Measurements from ENCODE around the gene CERS5. TPM values are rescaled to one million over a fixed set of nuclear protein-coding genes. Genes with fewer than 3 reads are reported as not detected.
A peak's percentile ranks its signal among the peaks of the same experiment; 100 is the strongest.

Gene CERS5
- total RNA-seq, 1 donor from 2014 or later: 64.9 TPM

DNA sequence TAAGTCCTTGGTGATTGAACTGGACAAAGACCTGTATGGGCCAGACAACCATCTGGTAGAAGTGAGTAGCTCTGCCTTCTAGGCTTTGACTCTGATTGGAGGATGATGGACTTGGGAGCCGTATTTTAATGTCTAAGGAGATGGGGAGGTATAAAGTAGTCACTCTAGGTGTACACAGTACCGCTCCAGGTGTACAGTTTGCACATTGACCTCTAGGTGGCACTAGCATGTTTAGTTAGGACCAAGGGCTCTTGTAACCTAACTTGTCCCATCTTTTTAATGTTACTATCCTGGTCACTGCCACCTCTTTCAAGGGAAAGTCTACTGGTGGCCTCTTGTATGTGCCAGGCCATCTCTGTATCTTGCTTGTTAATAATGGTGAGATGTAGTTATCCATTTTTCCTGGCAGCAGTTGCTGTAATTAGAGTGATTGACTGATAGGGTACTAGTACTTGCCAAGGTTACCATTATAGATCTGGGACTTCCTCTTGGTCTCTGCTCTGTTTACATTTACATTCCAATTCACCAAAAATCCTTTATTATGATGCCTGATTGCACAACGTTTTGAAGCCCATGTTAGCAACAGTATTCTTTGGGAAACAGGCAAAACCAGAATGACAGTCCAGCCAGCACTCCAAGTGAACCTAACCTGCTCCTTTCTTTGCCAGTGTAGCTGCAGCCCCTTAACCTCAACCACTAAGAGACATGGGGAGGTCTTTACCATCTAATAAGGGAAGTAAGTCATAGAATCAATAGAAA is 78.4 kb downstream of the CERS5 start:
- H3K27me3 Mint-ChIP-seq: no peaks in the 10 kb centered on the region
- intact Hi-C loops (cut with micrococcal nuclease): loop anchor here (1.0 to 5.0 kb wide), 2 partner anchors 39 to 87 kb away; no protein-coding TSS in a partner anchor
- ATAC-seq (ENCODE audit: low read depth): peak; percentile 15
- TF ChIP-seq, protein P1, sequence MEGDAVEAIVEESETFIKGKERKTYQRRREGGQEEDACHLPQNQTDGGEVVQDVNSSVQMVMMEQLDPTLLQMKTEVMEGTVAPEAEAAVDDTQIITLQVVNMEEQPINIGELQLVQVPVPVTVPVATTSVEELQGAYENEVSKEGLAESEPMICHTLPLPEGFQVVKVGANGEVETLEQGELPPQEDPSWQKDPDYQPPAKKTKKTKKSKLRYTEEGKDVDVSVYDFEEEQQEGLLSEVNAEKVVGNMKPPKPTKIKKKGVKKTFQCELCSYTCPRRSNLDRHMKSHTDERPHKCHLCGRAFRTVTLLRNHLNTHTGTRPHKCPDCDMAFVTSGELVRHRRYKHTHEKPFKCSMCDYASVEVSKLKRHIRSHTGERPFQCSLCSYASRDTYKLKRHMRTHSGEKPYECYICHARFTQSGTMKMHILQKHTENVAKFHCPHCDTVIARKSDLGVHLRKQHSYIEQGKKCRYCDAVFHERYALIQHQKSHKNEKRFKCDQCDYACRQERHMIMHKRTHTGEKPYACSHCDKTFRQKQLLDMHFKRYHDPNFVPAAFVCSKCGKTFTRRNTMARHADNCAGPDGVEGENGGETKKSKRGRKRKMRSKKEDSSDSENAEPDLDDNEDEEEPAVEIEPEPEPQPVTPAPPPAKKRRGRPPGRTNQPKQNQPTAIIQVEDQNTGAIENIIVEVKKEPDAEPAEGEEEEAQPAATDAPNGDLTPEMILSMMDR (IDR thresholded peaks at IDR 0.05): no peak
- no peak for DNase-seq
- peak overlapping the region; percentile 50 for H3K27ac Mint-ChIP-seq
- H3K36me3 Mint-ChIP-seq (ENCODE audit: low read depth): peaks cover 67% of the 10 kb centered on the region
- H3K4me1 Mint-ChIP-seq: peaks cover 32% of the 10 kb centered on the region
- peak overlapping the region; percentile 1 for H3K4me3 Mint-ChIP-seq
- CTCF ChIA-PET: interaction anchor here (0.6 to 3.0 kb wide), 18 partner anchors 8 to 163 kb away, joined by 3 to 32 read pairs (median 4); partner anchors contain the start of genes CERS5, COX14 and GPD1
- POLR2A ChIA-PET: interaction anchor here (0.6 to 8.5 kb wide), 5 partner anchors 12 to 101 kb away, joined by 3 to 262 read pairs (median 6); partner anchors contain the start of genes CERS5 and COX14
- no peaks in the 10 kb centered on the region for H3K9me3 Mint-ChIP-seq

DNA sequence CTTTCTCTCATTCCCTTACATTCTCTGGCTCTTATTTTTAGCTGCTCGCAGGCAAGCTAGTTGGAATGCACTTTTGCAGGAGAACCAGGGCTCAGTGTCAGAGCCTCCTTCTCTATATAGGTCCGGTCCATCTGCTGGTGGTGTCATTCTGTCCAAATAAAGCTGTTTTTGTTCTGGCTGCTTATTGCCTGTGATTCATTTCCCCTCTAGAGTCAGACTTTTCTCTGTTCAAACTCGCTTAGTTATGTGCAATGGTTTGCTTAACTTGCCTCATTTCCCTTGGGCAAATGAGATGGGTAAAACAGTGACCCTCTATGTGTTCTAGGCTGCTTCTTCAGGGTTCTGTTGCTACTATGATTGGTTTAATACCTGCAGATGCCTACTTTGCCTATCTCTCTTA is 79.2 kb downstream of the CERS5 start:
- no peak overlapping the region for H3K4me3 Mint-ChIP-seq
- no peak for DNase-seq
- intact Hi-C loops (cut with micrococcal nuclease): loop anchor here (1.0 to 5.0 kb wide), 2 partner anchors 39 to 87 kb away; no protein-coding TSS in a partner anchor
- ATAC-seq (ENCODE audit: low read depth): no peak
- no peak overlapping the region for H3K27ac Mint-ChIP-seq
- H3K9me3 Mint-ChIP-seq: no peaks in the 10 kb centered on the region
- H3K36me3 Mint-ChIP-seq (ENCODE audit: low read depth): peaks cover 61% of the 10 kb centered on the region
- TF ChIP-seq, protein P1 (IDR thresholded peaks at IDR 0.05): no peak
- POLR2A ChIA-PET: interaction anchor here (0.6 to 8.5 kb wide), 6 partner anchors 11 to 427 kb away, joined by 3 to 262 read pairs (median 5); partner anchors contain the start of genes CERS5 and COX14
- peaks cover 35% of the 10 kb centered on the region for H3K4me1 Mint-ChIP-seq
- CTCF ChIA-PET: interaction anchor here (0.8 to 3.0 kb wide), 16 partner anchors 8 to 229 kb away, joined by 3 to 25 read pairs (median 4); partner anchors contain the start of genes CERS5, COX14 and GPD1
- H3K27me3 Mint-ChIP-seq: no peaks in the 10 kb centered on the region

DNA sequence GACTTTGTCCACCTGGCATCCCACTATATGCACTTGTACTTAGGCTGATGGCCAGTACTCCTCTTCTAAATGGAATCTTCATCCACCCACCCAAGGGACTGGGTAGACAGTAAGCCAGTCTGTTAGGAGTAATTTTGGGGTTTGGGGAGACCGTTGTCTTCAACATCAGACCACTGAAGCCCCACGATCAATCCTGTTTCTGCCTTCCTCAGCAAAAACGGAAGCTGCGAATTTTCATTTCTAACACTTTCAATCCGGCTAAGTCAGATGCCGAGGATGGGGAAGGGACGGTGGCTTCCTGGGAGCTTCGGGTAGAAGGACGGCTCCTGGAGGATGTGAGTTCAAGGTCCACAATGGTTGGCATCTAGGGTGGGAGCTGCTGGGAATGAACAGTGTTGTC is 80.0 kb downstream of the CERS5 start:
- intact Hi-C loops (cut with micrococcal nuclease): loop anchor here (5.0 kb wide), 1 partner anchor 40 kb away; no protein-coding TSS in a partner anchor
- peaks cover 35% of the 10 kb centered on the region for H3K4me1 Mint-ChIP-seq
- TF ChIP-seq, protein P1 (IDR thresholded peaks at IDR 0.05): no peak
- H3K4me3 Mint-ChIP-seq: no peak overlapping the region
- no peak overlapping the region for H3K27ac Mint-ChIP-seq
- POLR2A ChIA-PET: interaction anchor here (1.7 to 8.5 kb wide), 2 partner anchors 22 to 80 kb away, joined by 7 to 262 read pairs; partner anchors contain the start of genes CERS5 and COX14
- ATAC-seq (ENCODE audit: low read depth) (no peak), DNase-seq (no peak)
- CTCF ChIA-PET: interaction anchor here (0.6 to 3.0 kb wide), 12 partner anchors 9 to 230 kb away, joined by 3 to 25 read pairs (median 4); partner anchors contain the start of genes CERS5, COX14 and GPD1
- no peaks in the 10 kb centered on the region for H3K27me3 Mint-ChIP-seq
- H3K9me3 Mint-ChIP-seq: no peaks in the 10 kb centered on the region
- H3K36me3 Mint-ChIP-seq (ENCODE audit: low read depth): peaks cover 56% of the 10 kb centered on the region

DNA sequence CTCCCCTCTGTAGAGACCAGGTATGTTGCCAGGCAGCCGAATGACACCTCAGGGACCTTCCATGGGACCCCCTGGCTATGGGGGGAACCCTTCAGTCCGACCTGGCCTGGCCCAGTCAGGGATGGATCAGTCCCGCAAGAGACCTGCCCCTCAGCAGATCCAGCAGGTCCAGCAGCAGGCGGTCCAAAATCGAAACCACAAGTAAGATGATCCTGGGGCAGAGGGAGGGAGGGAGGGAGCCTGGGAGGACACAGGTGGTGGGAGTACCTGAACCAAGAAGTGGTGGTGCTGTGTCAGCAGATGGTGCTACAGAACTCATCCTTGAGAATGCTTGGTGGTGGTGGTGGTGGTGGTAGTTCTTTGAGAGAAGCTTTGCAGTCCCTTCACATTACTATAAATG is 81.0 kb downstream of the CERS5 start:
- ChIA-PET POLR2A (interaction anchor here (0.6 to 8.5 kb wide), 7 partner anchors 14 to 434 kb away, joined by 3 to 262 read pairs (median 7); partner anchors contain the start of genes CERS5, COX14 and LIMA1), CTCF (interaction anchor here (2.5 to 2.7 kb wide), 2 partner anchors 25 to 81 kb away, joined by 12 to 48 read pairs; partner anchors contain the start of genes CERS5 and COX14)
- Mint-ChIP-seq H3K27ac (peak overlapping the region; percentile 93), H3K27me3 (no peaks in the 10 kb centered on the region), H3K36me3 (ENCODE audit: low read depth) (peaks cover 47% of the 10 kb centered on the region), H3K9me3 (no peaks in the 10 kb centered on the region), H3K4me1 (peaks cover 35% of the 10 kb centered on the region), H3K4me3 (peak overlapping the region; percentile 94)
- ATAC-seq (ENCODE audit: low read depth): no peak
- DNase-seq: no peak
- TF ChIP-seq, protein P1 (IDR thresholded peaks at IDR 0.05): no peak
- intact Hi-C loops (cut with micrococcal nuclease): loop anchor here (5.0 kb wide), 1 partner anchor 41 kb away; no protein-coding TSS in a partner anchor

Measured in activated B cell treated with CpG ODN at 0.5 μM for 24 hours (primary cell).